Neural cell (in vitro differentiated cells): ENCODE data around the gene IL1RAP.

Source experiments
- EP300 ChIP-seq: fragments of 450-650 bp; conservative IDR thresholded peaks from 2 replicates; pipeline ENCODE4 v1.6.1; 2014; ENCODE audit warnings: antibody characterized with exemption, mild to moderate bottlenecking, moderate library complexity; ENCODE audit not compliant: poor library complexity, severe bottlenecking
- EZH2 ChIP-seq: fragments of 200-600, 300-800 bp; shearing (Covaris generic), sonication (generic); IDR thresholded peaks from 2 replicates; pipeline ENCODE4 v1.6.1; 2014; ENCODE audit warnings: antibody characterized with exemption, low read length, borderline replicate concordance, mild to moderate bottlenecking; ENCODE audit not compliant: insufficient read depth, poor library complexity, severe bottlenecking
- POLR2AphosphoS5 ChIP-seq: IDR thresholded peaks from 2 replicates; pipeline ENCODE4 v1.6.1; 2012
- TAF1 ChIP-seq: IDR thresholded peaks from 2 replicates; pipeline ENCODE4 v1.6.1; 2012; ENCODE audit warnings: low read depth
- TF ChIP-seq, protein P1 (sequence below): fragments of 450-650 bp; IDR thresholded peaks from 2 replicates; pipeline ENCODE4 v1.5.1; 2014; ENCODE audit warnings: antibody characterized with exemption, mild to moderate bottlenecking, moderate library complexity; ENCODE audit not compliant: poor library complexity, severe bottlenecking

DNA sequence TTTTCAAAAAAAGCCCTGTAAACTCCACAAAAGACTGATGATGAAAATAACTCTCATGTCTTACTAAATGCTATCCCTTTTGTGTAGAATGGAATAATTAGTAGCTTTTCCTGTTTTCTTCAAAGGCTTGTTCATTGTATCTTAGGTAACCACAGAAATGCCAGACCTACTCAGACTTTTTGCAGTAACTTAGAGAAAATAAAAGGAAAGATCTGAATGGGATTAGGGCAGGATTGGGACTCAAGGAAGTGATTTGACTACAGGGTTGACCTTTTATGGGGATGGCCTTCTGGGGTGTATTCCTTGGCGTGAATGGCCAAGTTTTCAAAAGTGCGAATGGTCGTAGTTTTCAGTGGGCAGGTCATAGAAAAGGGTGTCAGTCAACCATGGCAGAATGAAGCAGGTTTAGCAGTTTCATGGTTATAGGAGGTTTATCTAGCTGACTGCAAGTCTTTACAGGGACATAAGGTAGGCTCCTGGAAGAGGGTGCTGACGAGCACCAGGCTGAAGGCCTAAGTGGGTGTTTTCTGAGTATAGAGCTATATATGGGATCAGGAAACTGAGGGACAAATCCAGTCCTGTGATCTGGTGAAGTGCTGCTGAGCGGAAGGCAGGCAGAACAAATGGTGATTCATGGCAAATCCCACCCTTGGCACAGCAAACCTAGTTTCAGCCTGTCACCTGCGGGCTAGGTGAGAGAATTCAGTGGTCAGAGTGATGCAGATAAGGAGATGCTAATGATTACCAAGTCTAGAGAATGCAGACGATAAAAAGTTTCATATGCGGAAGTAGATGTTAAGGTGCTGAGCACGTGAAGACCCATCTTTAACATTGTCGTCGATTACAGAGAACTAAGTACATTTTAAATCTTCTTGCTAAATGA, 46.4 kb downstream of the IL1RAP start:
- TF ChIP-seq, protein P1, sequence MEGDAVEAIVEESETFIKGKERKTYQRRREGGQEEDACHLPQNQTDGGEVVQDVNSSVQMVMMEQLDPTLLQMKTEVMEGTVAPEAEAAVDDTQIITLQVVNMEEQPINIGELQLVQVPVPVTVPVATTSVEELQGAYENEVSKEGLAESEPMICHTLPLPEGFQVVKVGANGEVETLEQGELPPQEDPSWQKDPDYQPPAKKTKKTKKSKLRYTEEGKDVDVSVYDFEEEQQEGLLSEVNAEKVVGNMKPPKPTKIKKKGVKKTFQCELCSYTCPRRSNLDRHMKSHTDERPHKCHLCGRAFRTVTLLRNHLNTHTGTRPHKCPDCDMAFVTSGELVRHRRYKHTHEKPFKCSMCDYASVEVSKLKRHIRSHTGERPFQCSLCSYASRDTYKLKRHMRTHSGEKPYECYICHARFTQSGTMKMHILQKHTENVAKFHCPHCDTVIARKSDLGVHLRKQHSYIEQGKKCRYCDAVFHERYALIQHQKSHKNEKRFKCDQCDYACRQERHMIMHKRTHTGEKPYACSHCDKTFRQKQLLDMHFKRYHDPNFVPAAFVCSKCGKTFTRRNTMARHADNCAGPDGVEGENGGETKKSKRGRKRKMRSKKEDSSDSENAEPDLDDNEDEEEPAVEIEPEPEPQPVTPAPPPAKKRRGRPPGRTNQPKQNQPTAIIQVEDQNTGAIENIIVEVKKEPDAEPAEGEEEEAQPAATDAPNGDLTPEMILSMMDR, result no peak
- TF ChIP-seq EZH2 (no peak), EP300 (no peak), POLR2AphosphoS5 (no peak), TAF1 (no peak)
